Transverse colon (tissue), 3 donors: ENCODE data around the gene VMP1.

ENCODE experiments used
- POLR2A ChIP-seq: fragments of 450-650 bp; IDR thresholded peaks from one replicate; pipeline ENCODE4 v1.6.1; 2016; ENCODE audit warnings: antibody characterized with exemption, mild to moderate bottlenecking, moderate library complexity
- TF ChIP-seq, protein P1 (sequence below), 5 experiments: fragments of 200-600 bp in 3 of 5; fragments of 450-650 bp in 2 of 5; sonication (generic) in 3 of 5; IDR thresholded peaks; 1 replicate in 2 of 5; 2 replicates in 3 of 5; pipeline ENCODE4 v1.5.1; 2016 to 2017; ENCODE audit warnings: antibody characterized with exemption in 5 of 5, inconsistent platforms in 3 of 5, mild to moderate bottlenecking in 2 of 5, moderate library complexity in 1 of 5

DNA sequence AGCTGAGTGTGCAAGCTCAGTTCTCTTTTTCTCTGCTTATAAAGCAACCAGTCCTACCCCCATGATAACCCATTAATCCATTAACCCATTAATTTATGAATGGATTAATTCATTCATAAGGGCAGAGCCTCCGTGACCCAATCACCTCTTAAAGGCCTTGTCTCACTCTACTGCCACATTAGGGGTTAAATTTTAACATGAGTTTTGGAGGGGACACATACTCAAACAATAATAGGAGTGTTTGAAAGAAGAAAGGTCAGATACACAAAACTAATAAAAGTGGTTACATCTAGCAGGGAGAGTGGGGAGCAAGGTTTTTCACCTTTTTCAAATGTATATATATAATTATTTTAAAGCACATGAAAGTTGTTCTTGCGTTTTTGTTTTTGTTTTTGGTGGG, 6.8 kb downstream of the VMP1 start:
- TF ChIP-seq, protein P1, sequence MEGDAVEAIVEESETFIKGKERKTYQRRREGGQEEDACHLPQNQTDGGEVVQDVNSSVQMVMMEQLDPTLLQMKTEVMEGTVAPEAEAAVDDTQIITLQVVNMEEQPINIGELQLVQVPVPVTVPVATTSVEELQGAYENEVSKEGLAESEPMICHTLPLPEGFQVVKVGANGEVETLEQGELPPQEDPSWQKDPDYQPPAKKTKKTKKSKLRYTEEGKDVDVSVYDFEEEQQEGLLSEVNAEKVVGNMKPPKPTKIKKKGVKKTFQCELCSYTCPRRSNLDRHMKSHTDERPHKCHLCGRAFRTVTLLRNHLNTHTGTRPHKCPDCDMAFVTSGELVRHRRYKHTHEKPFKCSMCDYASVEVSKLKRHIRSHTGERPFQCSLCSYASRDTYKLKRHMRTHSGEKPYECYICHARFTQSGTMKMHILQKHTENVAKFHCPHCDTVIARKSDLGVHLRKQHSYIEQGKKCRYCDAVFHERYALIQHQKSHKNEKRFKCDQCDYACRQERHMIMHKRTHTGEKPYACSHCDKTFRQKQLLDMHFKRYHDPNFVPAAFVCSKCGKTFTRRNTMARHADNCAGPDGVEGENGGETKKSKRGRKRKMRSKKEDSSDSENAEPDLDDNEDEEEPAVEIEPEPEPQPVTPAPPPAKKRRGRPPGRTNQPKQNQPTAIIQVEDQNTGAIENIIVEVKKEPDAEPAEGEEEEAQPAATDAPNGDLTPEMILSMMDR (IDR thresholded peaks at IDR 0.05) = no peak
- TF ChIP-seq POLR2A = no peak
